ENCODE measurements around the gene MST1.

MST1 gene

GRCh38 chr3:49722896-49723295 lies 33.6 kb upstream of the MST1 start:
- H3K4me3 ChIP-seq (ENCODE audit: low read length), result peak overlapping the region; percentile 99
- TF ChIP-seq CTCF (IDR thresholded peaks at IDR 0.05; ENCODE audit: insufficient read depth, low read depth, low read length, missing control alignments), result no peak
- DNase-seq (ENCODE audit: low read depth), result no peak

- TF ChIP-seq CTCF (IDR thresholded peaks at IDR 0.05; ENCODE audit: insufficient read depth, low read depth, low read length, missing control alignments), result no peak
- no peak for DNase-seq (ENCODE audit: low read depth)
- H3K4me3 ChIP-seq (ENCODE audit: low read length), result no peak overlapping the region
These were observed 32.9 kb upstream of the MST1 start for GRCh38 chr3:49721896-49722781.

GRCh38 chr3:49721596-49721895 lies 32.3 kb upstream of the MST1 start:
- no peak for DNase-seq (ENCODE audit: low read depth)
- no peak overlapping the region for H3K4me3 ChIP-seq (ENCODE audit: low read length)
- TF ChIP-seq CTCF (IDR thresholded peaks at IDR 0.05; ENCODE audit: insufficient read depth, low read depth, low read length, missing control alignments), result no peak

GRCh38 chr3:49720855-49721595 lies 31.8 kb upstream of the MST1 start:
- DNase-seq (ENCODE audit: low read depth), result no peak
- H3K4me3 ChIP-seq (ENCODE audit: low read length), result no peak overlapping the region
- TF ChIP-seq CTCF (IDR thresholded peaks at IDR 0.05; ENCODE audit: insufficient read depth, low read depth, low read length, missing control alignments), result no peak

GRCh38 chr3:49719214-49719884 lies 30.1 kb upstream of the MST1 start, which contains the start of gene AMIGO3:
TSS of gene AMIGO3 (minus strand) at chr3:49719684. CDS start at chr3:49719465, 219 bp downstream.
- peak within 1 kb of the TSS; percentile 46 for H3K4me3 ChIP-seq (ENCODE audit: low read length)

GRCh38 chr3:49718858-49719213 lies 29.6 kb upstream of the MST1 start:
- no peak for TF ChIP-seq CTCF (IDR thresholded peaks at IDR 0.05; ENCODE audit: insufficient read depth, low read depth, low read length, missing control alignments)
- DNase-seq (ENCODE audit: low read depth), result no peak
- H3K4me3 ChIP-seq (ENCODE audit: low read length), result peak overlapping the region; percentile 46

More at GRCh38 chr3:49719214-49719884, 30.1 kb upstream of the MST1 start, which contains the start of gene AMIGO3:
- peak; percentile 14 for TF ChIP-seq CTCF (IDR thresholded peaks at IDR 0.05; ENCODE audit: insufficient read depth, low read depth, low read length, missing control alignments)
- DNase-seq (ENCODE audit: low read depth), result peak; percentile 96

All from epithelial cell of esophagus (primary cell).